ENCODE results near the gene CLTRN.
"Not testable (repeated sequence)": the region's sequence is repeated elsewhere in the genome, so short reads cannot be mapped to it uniquely, and the experiment has no call there.

The CLTRN gene

DNA sequence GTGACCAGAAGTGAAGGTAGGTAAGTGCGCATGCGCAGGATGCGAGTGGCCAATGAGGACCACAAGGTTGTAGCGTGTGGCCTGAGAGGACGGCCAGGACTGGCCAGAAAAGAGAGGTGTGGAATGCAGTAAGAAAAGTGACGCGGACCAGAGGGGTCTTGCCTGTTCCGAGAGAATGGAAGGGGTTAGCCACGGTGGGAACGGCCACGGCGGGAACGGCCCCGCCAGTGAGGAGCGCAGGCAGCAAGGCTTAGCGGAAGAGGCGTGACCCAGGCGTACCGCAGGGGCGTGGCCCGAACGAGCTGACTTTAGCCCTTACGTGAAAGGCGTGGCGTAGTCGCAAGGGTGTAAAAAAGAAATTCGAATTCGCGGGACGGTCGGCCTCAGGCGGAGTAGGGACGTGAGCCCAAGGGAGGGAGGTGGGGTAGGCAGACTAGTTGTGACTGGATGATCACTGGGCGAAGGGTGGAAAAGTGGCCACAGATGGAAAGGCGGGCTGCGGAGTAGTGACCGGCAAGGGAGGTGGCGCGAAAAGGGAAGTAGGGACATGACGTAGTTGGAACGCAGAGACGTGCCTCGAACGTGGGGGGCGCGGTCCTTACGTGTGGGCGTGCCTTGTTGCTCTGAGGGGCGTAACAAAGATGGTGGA, 10.4 kb upstream of the CLTRN start:
- peak overlapping the region; percentile 99 for H3K27ac ChIP-seq
- no peak for TF ChIP-seq ZFX (IDR thresholded peaks at IDR 0.05)
- TF ChIP-seq, protein P1, sequence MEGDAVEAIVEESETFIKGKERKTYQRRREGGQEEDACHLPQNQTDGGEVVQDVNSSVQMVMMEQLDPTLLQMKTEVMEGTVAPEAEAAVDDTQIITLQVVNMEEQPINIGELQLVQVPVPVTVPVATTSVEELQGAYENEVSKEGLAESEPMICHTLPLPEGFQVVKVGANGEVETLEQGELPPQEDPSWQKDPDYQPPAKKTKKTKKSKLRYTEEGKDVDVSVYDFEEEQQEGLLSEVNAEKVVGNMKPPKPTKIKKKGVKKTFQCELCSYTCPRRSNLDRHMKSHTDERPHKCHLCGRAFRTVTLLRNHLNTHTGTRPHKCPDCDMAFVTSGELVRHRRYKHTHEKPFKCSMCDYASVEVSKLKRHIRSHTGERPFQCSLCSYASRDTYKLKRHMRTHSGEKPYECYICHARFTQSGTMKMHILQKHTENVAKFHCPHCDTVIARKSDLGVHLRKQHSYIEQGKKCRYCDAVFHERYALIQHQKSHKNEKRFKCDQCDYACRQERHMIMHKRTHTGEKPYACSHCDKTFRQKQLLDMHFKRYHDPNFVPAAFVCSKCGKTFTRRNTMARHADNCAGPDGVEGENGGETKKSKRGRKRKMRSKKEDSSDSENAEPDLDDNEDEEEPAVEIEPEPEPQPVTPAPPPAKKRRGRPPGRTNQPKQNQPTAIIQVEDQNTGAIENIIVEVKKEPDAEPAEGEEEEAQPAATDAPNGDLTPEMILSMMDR (conservative IDR thresholded peaks at IDR 0.05) = no peak

- peak overlapping the region; percentile 99 for H3K27ac ChIP-seq
- TF ChIP-seq, protein P1 (conservative IDR thresholded peaks at IDR 0.05) = no peak
- no peak for TF ChIP-seq ZFX (IDR thresholded peaks at IDR 0.05)
Observed at GRCh38 chrX:15674514-15674840, 9.9 kb upstream of the CLTRN start.

- TF ChIP-seq, protein P1 (conservative IDR thresholded peaks at IDR 0.05) = no peak
- no peak for TF ChIP-seq ZFX (IDR thresholded peaks at IDR 0.05)
- H3K27ac ChIP-seq = peak overlapping the region; percentile 99
Observed at GRCh38 chrX:15673970-15674369, 9.4 kb upstream of the CLTRN start.

GRCh38 chrX:15672881-15673280, 8.3 kb upstream of the CLTRN start:
- TF ChIP-seq ZFX (IDR thresholded peaks at IDR 0.05) = no peak
- TF ChIP-seq, protein P1 (conservative IDR thresholded peaks at IDR 0.05) = no peak
- H3K27ac ChIP-seq = no peak overlapping the region

GRCh38 chrX:15663439-15663838, 1.2 kb downstream of the CLTRN start:
- no peak for TF ChIP-seq ZFX (IDR thresholded peaks at IDR 0.05)
- TF ChIP-seq, protein P1 (conservative IDR thresholded peaks at IDR 0.05) = no peak
- H3K27ac ChIP-seq = no peak overlapping the region

GRCh38 chrX:15654804-15655203, 9.8 kb downstream of the CLTRN start:
- not testable (repeated sequence) for H3K27ac ChIP-seq

GRCh38 chrX:15653961-15654360, 10.6 kb downstream of the CLTRN start:
- no peak overlapping the region for H3K27ac ChIP-seq
- no peak for TF ChIP-seq ZFX (IDR thresholded peaks at IDR 0.05)
- TF ChIP-seq, protein P1 (conservative IDR thresholded peaks at IDR 0.05) = no peak

GRCh38 chrX:15647510-15647909, 17.1 kb downstream of the CLTRN start:
- H3K27ac ChIP-seq = not testable (repeated sequence)

All from C4-2B (cell line).